Hematopoietic multipotent progenitor cell treated with erythropoietin and hydrocortisone succinate and interleukin-3 and kit ligand, for 17 days (in vitro differentiated cells): ENCODE results near the gene IL17RA.

Experiments
- DNase-seq: peaks from one replicate; pipeline ENCODE4 v3.0.0-alpha.2; 2015; ENCODE audit warnings: low spot score

IL17RA gene

DNA sequence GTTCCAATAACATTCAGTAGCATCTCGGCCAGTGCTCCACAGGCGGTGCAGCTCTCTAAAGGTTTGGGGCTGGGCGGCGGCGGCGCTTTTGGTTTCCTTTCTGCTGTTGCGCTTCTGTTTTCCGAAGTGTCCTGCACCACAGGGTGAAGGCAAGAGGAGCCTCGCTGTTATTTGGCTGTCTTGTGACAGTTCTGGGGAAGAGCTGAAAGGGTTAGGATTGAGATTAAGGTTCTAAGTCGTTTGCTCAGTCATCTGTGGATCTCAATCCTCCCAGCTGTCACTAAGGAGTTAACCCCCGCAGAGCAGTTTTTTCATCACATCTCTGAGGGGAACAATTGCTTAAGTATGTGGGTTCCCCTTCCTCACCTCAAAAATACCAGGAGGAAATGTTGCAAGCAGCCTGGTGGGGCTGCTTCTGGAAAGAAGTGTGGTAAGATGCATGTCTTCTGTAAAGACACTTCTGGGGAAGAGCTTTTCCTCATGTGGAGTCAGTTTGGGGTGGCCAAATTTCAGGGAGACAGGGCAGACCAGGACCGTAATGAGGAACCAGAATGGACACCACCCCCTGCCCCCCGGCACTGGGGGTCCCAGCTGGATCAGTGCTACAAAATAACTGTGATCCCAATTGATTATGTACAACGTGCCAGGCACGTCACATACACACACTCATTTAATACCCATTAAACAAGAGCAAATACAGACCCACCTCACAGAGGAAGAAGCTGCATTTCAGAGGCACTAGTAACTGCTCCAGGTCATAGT is 22.2 kb downstream of the IL17RA start:
- DNase-seq, result no peak

- no peak for DNase-seq
These were observed 22.7 kb downstream of the IL17RA start for GRCh38 chr22:17107547-17107810.

DNA sequence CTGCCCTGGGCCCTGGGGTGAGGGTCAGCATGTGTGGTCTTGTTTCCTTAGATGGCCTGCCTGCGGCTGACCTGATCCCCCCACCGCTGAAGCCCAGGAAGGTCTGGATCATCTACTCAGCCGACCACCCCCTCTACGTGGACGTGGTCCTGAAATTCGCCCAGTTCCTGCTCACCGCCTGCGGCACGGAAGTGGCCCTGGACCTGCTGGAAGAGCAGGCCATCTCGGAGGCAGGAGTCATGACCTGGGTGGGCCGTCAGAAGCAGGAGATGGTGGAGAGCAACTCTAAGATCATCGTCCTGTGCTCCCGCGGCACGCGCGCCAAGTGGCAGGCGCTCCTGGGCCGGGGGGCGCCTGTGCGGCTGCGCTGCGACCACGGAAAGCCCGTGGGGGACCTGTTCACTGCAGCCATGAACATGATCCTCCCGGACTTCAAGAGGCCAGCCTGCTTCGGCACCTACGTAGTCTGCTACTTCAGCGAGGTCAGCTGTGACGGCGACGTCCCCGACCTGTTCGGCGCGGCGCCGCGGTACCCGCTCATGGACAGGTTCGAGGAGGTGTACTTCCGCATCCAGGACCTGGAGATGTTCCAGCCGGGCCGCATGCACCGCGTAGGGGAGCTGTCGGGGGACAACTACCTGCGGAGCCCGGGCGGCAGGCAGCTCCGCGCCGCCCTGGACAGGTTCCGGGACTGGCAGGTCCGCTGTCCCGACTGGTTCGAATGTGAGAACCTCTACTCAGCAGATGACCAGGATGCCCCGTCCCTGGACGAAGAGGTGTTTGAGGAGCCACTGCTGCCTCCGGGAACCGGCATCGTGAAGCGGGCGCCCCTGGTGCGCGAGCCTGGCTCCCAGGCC is 23.7 kb downstream of the IL17RA start:
- no peak for DNase-seq

DNA sequence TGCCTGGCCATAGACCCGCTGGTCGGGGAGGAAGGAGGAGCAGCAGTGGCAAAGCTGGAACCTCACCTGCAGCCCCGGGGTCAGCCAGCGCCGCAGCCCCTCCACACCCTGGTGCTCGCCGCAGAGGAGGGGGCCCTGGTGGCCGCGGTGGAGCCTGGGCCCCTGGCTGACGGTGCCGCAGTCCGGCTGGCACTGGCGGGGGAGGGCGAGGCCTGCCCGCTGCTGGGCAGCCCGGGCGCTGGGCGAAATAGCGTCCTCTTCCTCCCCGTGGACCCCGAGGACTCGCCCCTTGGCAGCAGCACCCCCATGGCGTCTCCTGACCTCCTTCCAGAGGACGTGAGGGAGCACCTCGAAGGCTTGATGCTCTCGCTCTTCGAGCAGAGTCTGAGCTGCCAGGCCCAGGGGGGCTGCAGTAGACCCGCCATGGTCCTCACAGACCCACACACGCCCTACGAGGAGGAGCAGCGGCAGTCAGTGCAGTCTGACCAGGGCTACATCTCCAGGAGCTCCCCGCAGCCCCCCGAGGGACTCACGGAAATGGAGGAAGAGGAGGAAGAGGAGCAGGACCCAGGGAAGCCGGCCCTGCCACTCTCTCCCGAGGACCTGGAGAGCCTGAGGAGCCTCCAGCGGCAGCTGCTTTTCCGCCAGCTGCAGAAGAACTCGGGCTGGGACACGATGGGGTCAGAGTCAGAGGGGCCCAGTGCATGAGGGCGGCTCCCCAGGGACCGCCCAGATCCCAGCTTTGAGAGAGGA is 24.5 kb downstream of the IL17RA start:
- DNase-seq, result no peak

GRCh38 chr22:17109976-17110375 is 25.2 kb downstream of the IL17RA start:
- no peak for DNase-seq

- DNase-seq, result no peak
These were observed 26.2 kb downstream of the IL17RA start for GRCh38 chr22:17110791-17111550.

DNA sequence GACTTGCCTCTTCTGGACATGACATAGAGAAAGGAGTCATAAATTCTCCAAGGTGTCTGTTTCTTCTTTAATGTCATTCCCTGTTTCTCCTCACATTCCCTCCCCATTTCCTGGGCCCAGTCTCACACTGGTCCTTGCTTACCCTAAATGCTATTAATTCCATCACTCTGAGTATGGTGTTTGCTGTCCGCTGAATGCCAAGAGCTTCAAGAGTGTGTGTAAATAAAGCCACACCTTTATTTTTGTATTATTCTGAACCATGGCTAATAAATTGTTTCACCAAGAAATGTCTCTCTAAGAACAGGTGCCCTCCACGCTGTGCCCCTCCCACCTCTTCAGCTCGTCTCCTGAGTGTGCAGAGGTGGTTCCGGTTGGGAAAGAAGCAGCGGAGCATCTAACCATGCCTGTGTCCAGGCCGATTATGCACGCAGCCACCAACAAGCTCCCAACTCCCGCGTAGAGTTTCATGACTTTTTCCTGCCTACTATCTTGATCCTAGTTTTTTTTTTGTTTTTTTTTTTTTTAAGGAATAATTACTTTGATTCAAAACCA is 27.8 kb downstream of the IL17RA start:
- no peak for DNase-seq

DNA sequence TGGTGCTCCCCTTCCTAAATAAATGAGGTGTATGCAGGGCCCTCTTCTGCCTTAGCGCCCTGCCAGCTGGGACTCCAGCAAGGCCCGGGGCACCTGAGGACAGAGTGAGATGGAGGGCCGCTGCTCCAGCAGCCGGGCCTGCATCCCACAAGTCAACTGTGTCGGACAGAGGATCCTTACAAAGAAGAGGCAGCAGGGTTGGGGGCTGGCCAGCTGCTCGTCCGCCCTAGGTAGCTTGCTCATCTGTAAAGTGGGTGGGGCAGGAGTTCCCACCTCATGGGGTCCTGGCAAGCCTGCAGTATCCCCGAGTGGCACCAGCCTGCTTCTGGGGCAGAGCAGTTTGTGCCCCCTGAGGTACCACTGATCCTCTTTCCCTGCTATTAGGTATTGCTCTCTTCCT is 28.8 kb downstream of the IL17RA start:
- no peak for DNase-seq

DNA sequence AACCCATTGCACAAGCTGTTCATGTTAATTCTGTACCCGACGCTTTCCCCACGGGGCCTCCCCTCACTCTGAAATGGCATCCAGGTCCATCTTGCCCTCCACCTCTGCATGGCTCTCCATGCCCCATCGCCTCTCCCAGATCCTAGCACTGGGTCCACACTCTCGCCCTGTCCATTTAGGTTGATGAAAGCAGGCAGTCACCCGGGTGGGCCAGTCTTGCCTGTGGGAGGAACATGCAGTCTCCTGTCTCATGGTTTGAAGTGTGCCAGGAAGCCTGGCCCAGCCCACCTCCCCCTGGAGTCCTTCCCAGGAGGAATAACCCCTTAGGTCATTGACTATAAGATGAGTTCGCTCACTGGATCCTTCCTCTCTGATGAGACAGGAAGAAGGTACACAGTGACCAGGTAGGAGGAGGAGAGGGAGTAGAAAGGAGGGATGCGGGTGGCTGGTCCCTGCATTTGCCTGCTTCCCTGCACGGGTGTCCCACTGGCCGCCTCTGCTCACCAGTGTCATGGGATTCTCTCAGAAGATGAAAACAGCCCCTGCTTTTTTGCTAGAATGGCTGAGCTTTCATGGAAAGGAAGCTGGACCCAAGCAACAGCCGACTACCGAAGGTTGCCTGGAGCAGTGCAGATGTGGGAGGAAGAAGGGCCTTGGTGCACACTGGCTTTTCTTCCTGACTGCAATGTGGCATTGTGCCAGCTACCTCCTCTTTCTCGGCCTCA is 29.5 kb downstream of the IL17RA start:
- DNase-seq, result no peak

DNA sequence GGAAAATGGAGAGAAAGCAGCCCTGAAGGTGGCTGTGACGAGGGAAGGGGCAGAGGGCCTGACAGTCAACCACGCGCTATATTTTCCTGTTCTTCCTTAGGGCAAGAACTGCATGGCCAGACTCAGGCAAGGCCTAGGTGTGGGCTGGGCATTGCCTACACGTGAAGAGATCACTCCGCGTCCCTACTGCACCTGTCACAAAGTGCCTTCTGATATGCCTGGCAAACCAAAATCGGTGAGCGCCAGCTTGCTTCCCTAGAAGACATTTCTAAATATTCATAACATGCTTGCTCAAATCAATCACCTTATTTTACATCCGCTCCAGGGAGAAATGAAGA is 30.1 kb downstream of the IL17RA start:
- no peak for DNase-seq

DNA sequence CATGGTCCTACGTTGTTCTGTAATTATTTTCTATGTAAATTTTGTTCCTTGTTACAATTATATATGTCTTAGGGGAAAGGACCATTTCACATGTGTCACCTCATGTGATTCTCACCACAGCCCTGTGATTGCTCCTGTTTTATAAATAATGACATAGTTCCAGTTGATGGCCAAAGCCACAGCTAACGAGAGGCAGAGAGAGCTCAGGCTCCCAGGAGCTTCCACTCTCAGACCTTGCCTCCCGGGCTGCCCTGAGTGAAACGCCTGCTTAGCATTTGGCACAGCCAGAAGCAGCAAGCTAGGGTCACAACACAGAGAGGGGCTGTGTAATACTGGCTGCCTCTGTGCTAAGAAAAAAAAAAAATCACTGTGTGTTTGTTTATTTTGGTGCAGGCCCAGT is 30.4 kb downstream of the IL17RA start:
- no peak for DNase-seq

DNA sequence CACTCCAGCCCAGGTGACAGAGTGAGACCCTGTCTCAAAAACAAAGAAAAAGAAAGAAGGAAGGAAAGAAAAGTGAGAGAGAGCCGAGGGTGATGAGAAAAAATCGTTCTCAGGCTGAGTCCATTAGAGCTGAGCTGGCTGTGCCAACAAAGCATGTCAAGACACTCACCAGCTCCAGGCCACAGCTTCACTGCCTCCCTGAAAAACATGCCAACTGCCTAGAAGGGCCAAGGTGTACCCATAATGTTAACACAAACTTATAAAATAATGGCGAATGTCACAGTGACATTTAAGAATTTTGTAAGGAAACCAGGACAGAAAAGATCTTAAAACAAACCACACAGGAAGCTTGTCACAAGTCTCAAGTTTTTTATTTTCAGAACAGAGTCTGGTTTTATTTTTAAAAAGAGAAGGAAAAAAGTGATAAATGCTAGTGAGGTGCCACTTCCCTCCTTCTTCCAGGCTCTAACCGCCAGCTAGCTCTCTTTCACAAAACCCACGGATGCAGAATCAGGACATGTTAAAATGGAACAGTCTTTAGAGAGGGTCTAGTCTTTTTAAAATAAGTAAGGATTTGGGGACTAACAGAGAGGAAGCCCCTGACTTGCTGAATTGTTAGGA is 31.3 kb downstream of the IL17RA start:
- no peak for DNase-seq

DNA sequence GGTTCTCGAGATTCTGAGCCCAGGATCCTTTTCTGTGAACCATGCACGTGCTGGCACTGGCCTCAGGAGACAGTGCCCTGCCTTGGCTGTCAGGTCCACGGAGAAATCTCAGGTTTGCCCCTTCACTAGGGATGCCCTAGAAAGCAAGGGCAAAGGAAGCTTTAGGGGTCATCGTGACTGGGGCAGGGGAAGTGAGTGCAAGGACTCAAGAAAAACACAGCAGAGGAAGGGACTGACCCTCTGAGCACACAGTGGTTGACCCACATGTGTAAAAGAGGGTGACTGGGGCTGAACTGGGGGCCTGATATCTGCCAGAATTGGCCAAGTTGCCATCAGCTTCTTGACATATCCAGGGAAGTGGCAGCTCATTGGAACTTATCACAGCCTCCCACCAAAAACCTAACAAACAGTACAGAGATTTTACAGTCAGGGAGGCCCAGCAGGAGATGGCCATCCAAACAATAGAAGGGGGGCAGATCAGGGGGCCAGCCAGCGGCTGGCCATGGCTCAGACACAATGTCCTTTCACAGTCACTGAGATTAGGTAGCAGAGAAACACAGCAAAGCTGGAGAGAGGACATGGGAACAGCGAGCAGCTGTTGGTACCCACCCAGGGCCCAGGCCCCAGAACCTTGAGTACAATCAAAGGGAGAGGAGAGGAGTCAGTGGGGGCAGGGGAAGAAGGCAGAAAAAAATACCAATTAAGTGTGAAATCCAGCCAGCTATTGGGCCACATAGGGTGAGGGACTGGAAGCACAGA is 32.0 kb downstream of the IL17RA start:
- DNase-seq, result no peak

DNA sequence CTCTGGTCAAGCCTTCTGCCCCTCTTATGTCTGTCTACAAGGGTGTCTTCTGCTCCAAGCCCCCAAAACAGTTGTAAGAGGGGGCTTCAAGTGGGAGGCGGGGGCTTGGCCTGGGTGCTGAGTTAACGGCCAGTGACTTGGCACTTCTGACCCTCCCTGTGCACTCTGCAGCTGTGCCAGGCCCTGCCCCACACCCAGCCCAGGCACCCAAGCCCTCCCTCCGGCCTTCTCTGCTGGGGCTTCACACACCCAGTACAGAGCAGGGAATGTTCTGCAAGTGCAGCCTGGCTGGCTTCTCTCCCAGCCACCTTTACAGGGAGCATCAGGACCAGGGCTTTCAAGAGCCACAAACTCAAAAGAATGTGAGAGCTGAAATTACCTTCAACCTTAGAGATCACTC is 32.6 kb downstream of the IL17RA start:
- no peak for DNase-seq

DNA sequence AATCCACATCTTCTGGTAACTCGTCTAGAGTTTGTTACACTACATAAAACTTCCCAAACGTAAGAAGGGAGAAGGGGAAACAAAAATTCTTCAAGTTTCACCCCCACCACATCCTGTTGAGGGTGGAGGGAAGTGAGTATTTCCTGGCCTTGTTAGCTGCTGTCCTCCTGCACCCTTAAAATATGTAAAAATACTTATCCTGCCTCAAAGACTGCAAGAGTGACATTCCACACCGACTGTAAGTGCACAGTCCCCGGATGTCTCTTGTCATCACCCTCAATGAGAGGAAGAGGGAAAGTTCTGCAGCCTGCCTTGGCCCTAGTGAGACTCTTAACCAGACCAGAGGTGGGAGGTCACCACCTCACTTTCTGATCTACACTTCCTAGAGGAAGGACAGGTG is 33.1 kb downstream of the IL17RA start:
- DNase-seq, result no peak

DNA sequence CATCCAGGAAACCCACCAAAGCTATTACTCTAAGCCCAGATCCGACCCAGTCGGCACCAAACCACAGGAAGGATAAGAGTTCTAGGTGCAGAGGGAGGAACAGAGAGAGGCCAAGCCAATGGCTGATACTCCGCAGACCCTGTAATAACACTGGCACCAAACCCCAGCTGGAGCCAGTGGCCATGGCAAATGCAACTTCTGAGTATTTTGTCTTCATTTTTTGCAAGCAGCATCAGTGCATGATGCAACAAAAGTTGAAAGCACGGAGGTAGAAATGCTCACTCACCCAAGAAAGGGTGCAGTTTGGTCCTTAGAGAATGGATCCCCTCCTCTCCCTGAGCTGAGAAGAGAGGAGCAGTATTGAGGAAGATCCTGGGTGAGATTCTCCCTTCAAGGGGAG is 33.5 kb downstream of the IL17RA start:
- DNase-seq, result no peak

GRCh38 chr22:17119481-17120202 is 34.8 kb downstream of the IL17RA start:
- DNase-seq, result no peak

GRCh38 chr22:17120281-17120680 is 35.5 kb downstream of the IL17RA start:
- DNase-seq, result no peak

DNA sequence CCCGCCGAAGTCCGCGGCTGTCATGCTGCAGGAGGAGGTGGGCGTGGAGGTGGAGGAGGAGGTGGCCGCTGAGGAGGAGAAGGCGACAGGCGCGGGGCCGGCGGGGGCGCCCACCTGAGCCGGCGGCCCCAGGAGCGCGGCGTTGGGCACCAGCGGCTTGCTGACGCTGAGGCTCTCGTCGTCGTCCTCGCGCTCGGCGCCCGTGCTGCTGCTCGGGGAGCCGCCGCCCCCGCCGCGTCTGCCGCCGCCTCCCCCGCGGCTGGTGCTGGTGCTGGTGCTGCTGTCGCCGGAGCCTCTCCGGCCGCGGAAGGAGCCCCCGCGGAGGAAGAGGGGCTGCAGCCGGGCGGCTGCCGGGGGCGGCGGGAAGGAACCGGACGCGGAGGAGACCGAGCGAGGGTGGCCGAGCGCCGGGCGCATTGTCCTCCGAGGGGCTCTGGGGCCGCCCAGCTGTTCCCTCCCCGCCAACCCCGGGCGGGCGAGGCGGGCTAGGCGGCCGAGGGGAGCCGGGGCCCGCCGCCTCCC is 36.0 kb downstream of the IL17RA start:
- DNase-seq, result no peak
